CMK (cell line): ENCODE measurements around the gene KCNH5.

Experiments used
- DNase-seq: peaks from one replicate; pipeline ENCODE4 v3.0.0-alpha.2; 2010; ENCODE audit warnings: low read depth

Gene KCNH5

GRCh38 chr14:62743560-62743959 is 301.7 kb downstream of the KCNH5 start:
- no peak for DNase-seq

- DNase-seq, result no peak
Measured at GRCh38 chr14:62743118-62743517, 302.1 kb downstream of the KCNH5 start.

- no peak for DNase-seq
Measured at GRCh38 chr14:62739647-62740046, 305.6 kb downstream of the KCNH5 start.

DNA sequence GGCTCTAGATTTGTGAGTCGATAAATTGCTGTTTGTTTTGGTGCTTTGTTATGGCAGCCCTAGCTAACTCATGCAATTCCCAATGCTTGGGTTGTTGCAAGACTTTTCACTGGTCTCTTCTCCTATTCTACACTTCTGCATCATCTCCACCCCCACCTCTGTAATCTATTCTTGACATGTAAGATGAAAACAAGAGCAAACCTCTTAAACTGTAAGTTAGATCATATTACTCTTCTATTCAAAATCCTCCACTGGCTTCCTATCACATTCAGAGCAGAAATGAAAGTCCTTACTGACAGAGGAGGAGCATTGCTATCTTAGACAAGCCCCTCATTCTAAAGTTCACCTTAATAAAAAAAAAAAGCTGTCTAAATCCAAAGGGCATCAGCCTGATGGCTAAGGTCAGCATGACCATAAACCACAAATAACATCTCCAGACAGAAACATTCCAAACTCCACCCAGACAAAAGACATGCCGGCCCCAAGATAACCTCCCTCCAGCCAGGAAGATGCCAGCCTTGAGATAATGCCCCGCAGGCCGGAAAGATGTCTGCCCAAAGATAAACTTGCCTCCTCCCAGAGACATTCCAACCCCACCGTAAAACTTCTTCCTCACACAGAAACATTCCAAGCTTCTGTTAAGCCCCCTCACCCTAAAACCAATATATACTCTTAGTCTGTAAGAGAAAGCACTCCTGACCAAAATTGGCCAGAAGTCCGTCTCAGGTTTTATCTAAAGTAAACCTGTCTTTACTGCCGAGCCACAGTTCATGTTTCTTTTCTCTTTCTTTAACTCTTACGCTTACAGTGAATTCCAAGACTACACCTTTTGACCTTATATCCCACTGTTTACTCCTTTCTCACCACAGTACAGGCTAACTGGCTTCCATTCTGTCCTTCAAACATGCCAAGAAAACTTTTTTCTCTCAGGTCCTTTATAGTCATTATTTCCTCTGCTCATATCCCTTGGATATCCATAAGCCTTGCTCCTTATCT is 308.9 kb downstream of the KCNH5 start:
- peak; percentile 64 for DNase-seq

GRCh38 chr14:62734831-62735230 is 310.4 kb downstream of the KCNH5 start:
- DNase-seq, result no peak

- DNase-seq, result no peak
Measured at GRCh38 chr14:62722406-62722805, 322.9 kb downstream of the KCNH5 start.

DNA sequence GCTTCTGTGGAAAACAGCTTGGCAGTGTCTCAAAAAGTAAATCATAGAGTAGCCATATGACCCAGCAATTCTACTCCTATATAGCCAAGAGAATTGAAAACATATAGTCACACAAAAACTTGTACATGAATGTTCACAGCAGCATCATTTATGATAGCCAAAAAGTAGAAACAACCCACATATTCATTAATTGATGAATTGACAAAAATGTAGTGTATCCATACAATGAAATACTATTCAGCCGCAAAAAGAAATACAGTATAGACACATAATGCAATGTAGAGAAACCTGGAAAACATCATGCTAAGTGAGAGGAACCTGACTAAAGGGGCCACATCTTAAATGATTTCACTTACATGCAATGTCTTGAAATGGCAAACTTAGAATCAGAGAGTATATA is 326.6 kb downstream of the KCNH5 start:
- no peak for DNase-seq

- DNase-seq, result no peak
Measured at GRCh38 chr14:62711351-62712023, 333.8 kb downstream of the KCNH5 start.

GRCh38 chr14:62710811-62711210 is 334.4 kb downstream of the KCNH5 start:
- no peak for DNase-seq

DNA sequence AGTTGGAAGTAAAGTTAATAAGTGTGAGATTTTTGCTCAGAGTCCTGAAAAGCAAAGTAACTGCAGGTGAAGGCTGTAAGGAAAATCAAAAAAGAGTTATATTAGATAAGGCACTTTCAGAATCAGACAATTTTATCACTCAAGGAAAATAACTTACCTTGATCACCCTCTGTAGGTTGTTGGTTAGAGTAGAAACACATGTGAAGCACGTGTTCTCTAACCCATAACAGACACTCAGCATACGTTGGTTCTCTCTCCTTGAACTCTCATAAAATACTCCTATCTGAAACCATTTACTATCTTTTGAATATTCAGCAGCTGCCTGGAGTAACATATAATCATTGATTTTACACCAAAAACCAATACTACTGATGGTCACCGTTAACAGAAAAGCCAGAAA is 335.5 kb downstream of the KCNH5 start:
- no peak for DNase-seq

- no peak for DNase-seq
Measured at GRCh38 chr14:62706217-62706616, 339.0 kb downstream of the KCNH5 start.

GRCh38 chr14:62697461-62697860 is 347.8 kb downstream of the KCNH5 start:
- no peak for DNase-seq

GRCh38 chr14:62696929-62697328 is 348.3 kb downstream of the KCNH5 start:
- DNase-seq, result no peak

DNA sequence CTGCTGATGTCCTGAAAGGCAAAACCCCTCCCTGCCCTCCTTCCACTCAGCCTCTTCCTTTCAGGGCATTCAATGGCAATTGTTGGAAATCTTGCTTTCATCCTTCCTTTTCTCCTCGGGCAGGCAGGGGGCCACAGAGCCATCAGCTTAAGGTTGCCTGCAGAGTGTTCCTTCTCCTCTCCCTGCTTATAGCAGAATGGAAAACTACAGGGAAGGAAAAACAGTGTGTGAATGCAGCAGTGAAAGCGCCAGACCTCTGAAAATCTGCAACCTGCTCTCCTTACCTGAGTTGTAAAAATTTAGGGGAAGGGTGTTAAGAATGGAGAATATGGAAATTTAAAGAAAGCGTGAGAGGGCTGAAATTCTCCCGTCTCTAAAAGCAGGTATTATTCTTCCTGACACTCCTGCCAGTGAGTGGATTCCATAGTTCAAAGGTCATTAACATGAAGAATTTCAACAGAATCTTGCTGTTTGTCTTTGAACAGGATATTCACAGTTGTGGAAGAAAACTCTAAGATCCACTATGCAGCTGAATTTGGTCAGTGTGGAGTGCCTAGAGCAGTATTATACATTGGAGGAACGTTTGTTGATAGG is 348.8 kb downstream of the KCNH5 start:
- no peak for DNase-seq

DNA sequence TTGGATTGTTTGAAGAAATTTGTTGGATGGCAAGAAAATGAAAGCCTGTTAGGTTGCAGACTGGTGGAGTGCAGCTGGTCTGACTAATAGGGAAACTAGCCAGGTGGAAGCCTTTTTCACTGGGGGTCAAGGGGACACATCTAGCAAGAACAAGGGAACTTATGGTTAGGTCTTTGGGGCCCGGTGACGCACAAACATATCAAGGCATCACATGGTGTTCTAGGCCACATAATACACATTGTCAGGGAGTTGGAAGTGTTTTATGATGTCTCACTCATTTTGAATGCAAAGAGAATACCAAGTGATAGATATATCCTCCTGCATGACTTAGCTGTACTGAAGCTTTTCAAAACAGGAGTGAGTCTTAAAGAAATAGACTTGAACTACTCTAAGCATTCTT is 351.2 kb downstream of the KCNH5 start:
- no peak for DNase-seq

DNA sequence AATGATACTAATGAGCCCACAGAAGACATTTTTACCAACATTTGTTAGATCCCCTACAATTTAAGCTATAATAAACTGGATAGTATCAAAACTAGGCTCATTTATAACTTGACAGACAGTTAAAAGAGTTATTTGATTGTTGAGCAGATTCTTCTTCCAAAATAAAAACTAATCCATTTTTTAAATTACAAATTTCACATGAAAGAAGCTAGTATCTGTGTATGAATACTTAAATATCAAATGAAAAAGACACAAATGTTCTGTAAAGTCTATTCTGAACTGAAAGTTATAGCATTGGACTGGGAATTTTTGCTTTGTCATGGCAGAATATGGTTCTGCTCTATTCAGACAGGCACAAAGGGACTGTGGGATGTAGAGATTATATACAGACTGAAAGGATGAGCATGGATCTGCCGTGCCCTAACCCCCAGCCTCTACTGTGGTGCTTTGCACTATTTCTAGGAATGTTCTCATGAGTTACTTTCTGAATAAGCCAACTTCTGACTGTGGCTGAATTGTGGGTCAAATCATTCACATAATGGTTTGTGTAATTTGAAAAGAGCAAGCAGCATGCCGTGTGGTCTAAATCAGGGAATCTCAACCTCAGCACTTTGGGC is 352.7 kb downstream of the KCNH5 start:
- DNase-seq, result no peak

GRCh38 chr14:62691647-62692489 is 353.4 kb downstream of the KCNH5 start:
- DNase-seq, result no peak

- no peak for DNase-seq
Measured at GRCh38 chr14:62689733-62690132, 355.5 kb downstream of the KCNH5 start.

GRCh38 chr14:62687818-62688217 is 357.4 kb downstream of the KCNH5 start:
- DNase-seq, result no peak

- no peak for DNase-seq
Measured at GRCh38 chr14:62684376-62684775, 360.9 kb downstream of the KCNH5 start.

GRCh38 chr14:62682208-62682607 is 363.1 kb downstream of the KCNH5 start:
- no peak for DNase-seq
